AG09309 (cell line): ENCODE results near the gene PMEPA1.

Experiments used
- DNase-seq: peaks from one replicate; pipeline ENCODE4 v3.0.0-alpha.2; 2010; ENCODE audit warnings: low read depth
- H3K4me3 ChIP-seq: 2 replicates; pipeline ENCODE4 v1.5.1; 2011; ENCODE audit warnings: mild to moderate bottlenecking, low read depth, low read length, moderate library complexity; ENCODE audit not compliant: control insufficient read depth
- TF ChIP-seq, protein P1 (sequence below): IDR thresholded peaks from 2 replicates; pipeline ENCODE4 v1.5.1; 2011; ENCODE audit warnings: mild to moderate bottlenecking, low read depth, low read length, inconsistent platforms; ENCODE audit not compliant: insufficient read depth, control insufficient read depth; ENCODE audit errors: missing control alignments

PMEPA1 gene

GRCh38 chr20:57658833-57659516 is 50.8 kb downstream of the PMEPA1 start:
- TF ChIP-seq, protein P1, sequence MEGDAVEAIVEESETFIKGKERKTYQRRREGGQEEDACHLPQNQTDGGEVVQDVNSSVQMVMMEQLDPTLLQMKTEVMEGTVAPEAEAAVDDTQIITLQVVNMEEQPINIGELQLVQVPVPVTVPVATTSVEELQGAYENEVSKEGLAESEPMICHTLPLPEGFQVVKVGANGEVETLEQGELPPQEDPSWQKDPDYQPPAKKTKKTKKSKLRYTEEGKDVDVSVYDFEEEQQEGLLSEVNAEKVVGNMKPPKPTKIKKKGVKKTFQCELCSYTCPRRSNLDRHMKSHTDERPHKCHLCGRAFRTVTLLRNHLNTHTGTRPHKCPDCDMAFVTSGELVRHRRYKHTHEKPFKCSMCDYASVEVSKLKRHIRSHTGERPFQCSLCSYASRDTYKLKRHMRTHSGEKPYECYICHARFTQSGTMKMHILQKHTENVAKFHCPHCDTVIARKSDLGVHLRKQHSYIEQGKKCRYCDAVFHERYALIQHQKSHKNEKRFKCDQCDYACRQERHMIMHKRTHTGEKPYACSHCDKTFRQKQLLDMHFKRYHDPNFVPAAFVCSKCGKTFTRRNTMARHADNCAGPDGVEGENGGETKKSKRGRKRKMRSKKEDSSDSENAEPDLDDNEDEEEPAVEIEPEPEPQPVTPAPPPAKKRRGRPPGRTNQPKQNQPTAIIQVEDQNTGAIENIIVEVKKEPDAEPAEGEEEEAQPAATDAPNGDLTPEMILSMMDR, result no peak
- DNase-seq, result no peak
- no peak overlapping the region for H3K4me3 ChIP-seq

- no peak overlapping the region for H3K4me3 ChIP-seq
- TF ChIP-seq, protein P1, result no peak
- no peak for DNase-seq
Observed at GRCh38 chr20:57658447-57658832, 51.4 kb downstream of the PMEPA1 start.

DNA sequence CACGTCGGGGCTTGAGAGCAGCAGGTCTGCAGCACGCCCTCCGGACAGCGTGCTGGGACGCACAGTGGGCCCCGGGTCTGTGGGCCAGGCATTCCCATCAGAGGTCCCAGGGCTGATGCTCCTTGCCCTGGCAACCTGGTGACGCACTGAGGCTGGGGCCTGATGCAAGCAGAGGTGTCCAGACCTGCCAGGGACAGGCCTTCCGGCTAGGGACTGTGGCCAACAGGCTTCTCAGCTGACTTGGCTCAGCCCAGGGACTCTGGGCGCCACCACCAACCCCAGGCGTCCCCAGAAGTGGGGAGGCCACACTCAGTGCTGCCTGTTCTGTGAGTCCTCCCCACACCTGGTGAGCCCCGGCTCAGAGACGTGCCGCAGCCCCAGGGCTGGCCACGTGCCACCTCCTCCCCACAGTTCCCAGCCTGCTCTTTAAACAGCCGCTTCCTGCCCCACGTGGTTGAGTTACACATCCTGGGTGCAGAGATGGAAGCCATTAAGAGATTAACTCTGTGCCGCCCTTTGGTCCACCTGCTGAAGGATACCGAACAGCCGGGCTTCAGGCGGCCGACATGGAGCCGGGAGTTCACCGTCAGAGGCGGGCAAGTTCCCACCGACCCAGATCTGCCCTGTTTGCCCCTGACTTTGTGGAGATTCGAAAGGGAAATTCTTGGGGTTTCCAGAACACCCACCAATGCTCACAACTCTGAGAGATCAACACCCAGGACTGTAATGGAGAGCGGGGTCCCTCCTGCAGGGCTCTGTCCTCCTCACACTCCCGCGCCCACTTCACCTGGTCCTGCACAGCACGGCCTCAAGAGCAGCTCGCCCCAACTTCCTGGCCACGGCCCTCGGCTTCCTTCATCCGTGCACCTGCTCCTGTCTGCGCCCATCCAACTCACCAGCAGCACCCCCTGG is 52.0 kb downstream of the PMEPA1 start:
- no peak for DNase-seq
- no peak overlapping the region for H3K4me3 ChIP-seq
- TF ChIP-seq, protein P1, result no peak

DNA sequence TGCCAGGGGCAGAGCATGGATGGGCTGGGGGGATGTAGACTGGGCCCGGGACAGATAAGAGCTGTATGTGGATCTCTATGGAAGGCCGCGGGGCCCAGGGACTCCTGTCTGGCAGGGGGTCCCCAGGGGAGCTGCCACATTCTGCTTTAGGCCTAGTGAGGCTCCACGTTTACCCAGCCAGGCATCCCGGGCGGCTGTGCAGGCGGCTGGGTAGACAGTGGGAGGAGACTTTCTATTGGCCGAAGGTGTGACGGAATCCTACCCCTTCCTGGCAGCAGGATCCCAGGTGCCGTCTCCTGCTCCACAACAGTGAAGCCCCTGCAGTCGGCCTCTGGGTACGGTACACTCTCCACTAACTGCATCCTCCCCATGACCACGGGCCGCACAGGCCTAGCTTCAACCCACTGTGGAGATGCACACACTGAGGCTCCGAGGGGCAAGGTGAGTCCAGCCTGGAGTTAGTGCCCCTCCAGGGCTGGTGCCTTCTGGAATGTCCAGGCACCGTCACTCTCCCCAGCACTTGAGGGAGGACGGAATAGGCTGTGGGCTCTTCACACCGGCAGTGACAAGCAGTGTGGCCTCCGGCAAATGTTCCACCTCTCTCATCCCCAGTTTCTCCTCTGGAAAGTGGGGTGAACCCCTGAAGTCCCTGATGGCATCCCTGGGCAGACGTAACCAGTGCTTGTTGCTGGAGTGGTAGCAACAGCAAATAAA is 52.8 kb downstream of the PMEPA1 start:
- TF ChIP-seq, protein P1, result no peak
- DNase-seq, result no peak
- no peak overlapping the region for H3K4me3 ChIP-seq

GRCh38 chr20:57656252-57656820 is 53.5 kb downstream of the PMEPA1 start:
- no peak for DNase-seq
- TF ChIP-seq, protein P1, result no peak
- no peak overlapping the region for H3K4me3 ChIP-seq

DNA sequence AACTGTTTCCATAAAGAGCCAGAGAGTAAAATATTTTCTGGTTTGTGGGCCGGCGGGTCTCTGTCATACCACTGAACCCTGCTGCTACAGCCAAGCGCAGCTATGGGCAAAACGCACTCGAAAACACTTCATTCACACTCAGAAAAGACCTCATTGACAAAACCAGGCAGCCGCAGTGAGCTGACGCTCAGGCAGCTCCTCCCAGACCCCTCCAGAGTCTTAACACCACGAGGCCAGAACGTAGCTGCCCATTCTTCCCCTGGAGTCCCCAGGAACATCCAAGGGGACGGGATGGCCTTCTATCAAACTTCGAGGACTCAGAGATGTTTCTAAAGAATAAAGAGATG is 54.0 kb downstream of the PMEPA1 start:
- TF ChIP-seq, protein P1, result no peak
- no peak overlapping the region for H3K4me3 ChIP-seq
- no peak for DNase-seq
